ENCODE measurements around the gene FZD10. TPM values are rescaled to one million over a fixed set of nuclear protein-coding genes. Genes with fewer than 3 reads are reported as not detected.

The FZD10 gene
- total and polyA plus RNA-seq, 2 of the 8 experiments (the other 6 are each of a cell fraction or from before 2014, with no cell fraction given): 0.11 to 0.60 TPM

- WGBS, 2 experiments (ENCODE audit: extremely low coverage in 1 of 2, insufficient coverage in 1 of 2, insufficient read length in 1 of 2, insufficient replicate concordance in 2 of 2, low coverage in 1 of 2, low lambda C conversion rate in 2 of 2, missing lambda C conversion rate in 1 of 2): 91% methylated on average over 5 of the region's 7 CpGs; no CpG with 5 or more reads in 1 of the 2 experiments
- H2AFZ ChIP-seq (ENCODE audit: low read length): no peak overlapping the region
- no peak for FAIRE-seq
Measured at GRCh38 chr12:130195369-130195768, 33.1 kb downstream of the FZD10 start.

More at GRCh38 chr12:130195369-130195768, 33.1 kb downstream of the FZD10 start:
- CTCF ChIA-PET (ENCODE audit: partially characterized antibody): interaction anchor here (0.7 to 4.8 kb wide), 8 partner anchors 12 to 556 kb away, joined by 3 to 32 read pairs (median 4); no protein-coding TSS in a partner anchor
- Histone ChIP-seq H3K23ac (ENCODE audit: insufficient read length) (no peak overlapping the region), H3K18ac (ENCODE audit: extremely low read depth, low read length) (no peak overlapping the region), H3K36me3 (ENCODE audit: control insufficient read depth in 2 of 4, insufficient read depth in 4 of 4, low read length in 3 of 4) (no peaks in the 10 kb centered on the region), H2BK12ac (ENCODE audit: low read depth, low read length) (no peak overlapping the region), H3K27ac (ENCODE audit: low read depth, low read length) (no peak overlapping the region), H3K14ac (ENCODE audit: insufficient read length) (no peak overlapping the region), H3K27me3 (replicated peaks in 1 of 4; ENCODE audit: control insufficient read depth in 3 of 4, extremely low read depth in 1 of 4, insufficient read depth in 3 of 4, low read length in 3 of 4) (peaks cover 0 to 5% (median 4%) of the 10 kb centered on the region in 4 experiments; a peak in 4 of 7 replicates), H3K4me2 (ENCODE audit: insufficient read depth in 1 of 2, low read depth in 2 of 2, low read length in 2 of 2) (no peak overlapping the region), H4K8ac (ENCODE audit: extremely low read depth, insufficient read depth, low read length) (no peak overlapping the region), H3K4ac (replicated peaks; ENCODE audit: insufficient read length, low read depth, low read length) (no peak overlapping the region), H2AK5ac (ENCODE audit: low read depth, low read length) (no peak overlapping the region), H2BK120ac (replicated peaks; ENCODE audit: low read depth, low read length) (no peak overlapping the region), H3K56ac (replicated peaks; ENCODE audit: insufficient read length, low read depth, low read length) (no peak overlapping the region), H2BK20ac (ENCODE audit: low read length) (no peak overlapping the region), H3K23me2 (ENCODE audit: low read depth, low read length) (peaks cover 12% of the 10 kb centered on the region; the same call in 1 of the 2 replicates), H3K79me2 (ENCODE audit: control insufficient read depth in 1 of 2, insufficient read depth in 2 of 2, low read length in 2 of 2) (no peaks in the 10 kb centered on the region), H4K91ac (replicated peaks; ENCODE audit: insufficient read length, low read length) (no peak overlapping the region), H2BK5ac (ENCODE audit: low read depth, low read length) (no peak overlapping the region), H3K9ac (replicated peaks in 1 of 4; ENCODE audit: extremely low read depth in 1 of 4, low read depth in 3 of 4, low read length in 3 of 4) (no peak overlapping the region), H3K4me3 (ENCODE audit: extremely low read depth in 1 of 4, insufficient read depth in 2 of 4, low read depth in 3 of 4, low read length in 4 of 4) (no peak overlapping the region), H4K5ac (ENCODE audit: insufficient read length, low read depth, low read length) (no peak overlapping the region), H2BK15ac (ENCODE audit: low read length) (no peak overlapping the region), H3K9me3 (ENCODE audit: insufficient read depth in 2 of 2, low read depth in 1 of 2, low read length in 1 of 2) (no peaks in the 10 kb centered on the region), H4K20me1 (replicated peaks in 1 of 2; ENCODE audit: control insufficient read depth in 1 of 2, insufficient read depth in 2 of 2, low read length in 2 of 2) (peaks cover 0 to 11% of the 10 kb centered on the region in 2 experiments), H3K79me1 (ENCODE audit: low read depth, low read length) (no peaks in the 10 kb centered on the region), H3K4me1 (replicated peaks in 1 of 4; ENCODE audit: control insufficient read depth in 3 of 4, insufficient read depth in 4 of 4, low read length in 3 of 4) (0 out of 7 replicates have a peak, but pooled peaks cover 0 to 10% (median 2%) of the 10 kb centered on the region in 4 experiments)
- POLR2A ChIA-PET (ENCODE audit: partially characterized antibody): no interaction called here
- DNase-seq (ENCODE audit: low read depth in 1 of 2, low spot score in 2 of 2): no peak
